Right lobe of liver (tissue), 6 donors: ENCODE measurements around the gene LHPP. TPM values are rescaled to one million over a fixed set of nuclear protein-coding genes. Genes with fewer than 3 reads are reported as not detected.

Source experiments
- ATAC-seq, 4 donors: fragments of 200-7000 bp; cut with Tn5 transposase; one replicate each; pipeline ENCODE4 v1.9.1; 2020; ENCODE audit warnings: mild to moderate bottlenecking in 4 of 4, moderate library complexity in 4 of 4
- DNase-seq, 3 donors: peaks; one replicate each; pipeline ENCODE4 v3.0.0-alpha.2; 2020
- H3K27ac ChIP-seq, 3 donors: fragments of 200-600 bp; one replicate each; pipeline ENCODE4 v1.8.0; 2022
- H3K27me3 ChIP-seq, 2 donors: fragments of 200-600 bp; one replicate each; pipeline ENCODE4 v1.8.0; 2022
- H3K36me3 ChIP-seq, 4 donors: fragments of 200-600 bp; sonication (generic) in 1 of 4; one replicate each; pipeline versions ENCODE4 v1.5.1 to v1.8.0; 2017 to 2022; ENCODE audit warnings: control low read depth in 1 of 4
- H3K4me1 ChIP-seq, 4 donors: fragments of 200-600 bp; sonication (generic) in 1 of 4; one replicate each; pipeline versions ENCODE4 v1.5.1 to v1.8.0; 2017 to 2022; ENCODE audit warnings: control low read depth in 1 of 4
- H3K4me3 ChIP-seq, 3 donors: fragments of 200-600 bp; one replicate each; pipeline ENCODE4 v1.8.0; 2022
- H3K9me3 ChIP-seq, 4 donors: fragments of 200-600 bp; sonication (generic) in 1 of 4; one replicate each; pipeline versions ENCODE4 v1.5.1 to v1.8.0; 2017 to 2022; ENCODE audit warnings: control low read depth in 1 of 4
- POLR2A ChIP-seq: fragments of 450-650 bp; IDR thresholded peaks from one replicate; pipeline ENCODE4 v1.6.1; 2017; ENCODE audit warnings: antibody characterized with exemption, mild to moderate bottlenecking
- WGBS: methylation state at CpG from one replicate; pipeline ENCODE4 v1.1.6; 2018; ENCODE audit warnings: low coverage, low lambda C conversion rate; ENCODE audit not compliant: insufficient coverage; ENCODE audit errors: missing lambda C conversion rate; 5-methylcytosine and 5-hydroxymethylcytosine counted together
- intact Hi-C, 2 donors: fragments of 100-400 bp; cut with DNase I; formaldehyde crosslinking; loops; one replicate each; pipeline versions ENCODE4 v1.11.2 to v1.14.1; 2022
- total RNA-seq, 6 experiments: library from RNA; depleted of rRNA in 2 of 6; stranded (reverse); fragments of >200 nt in 2 of 6; fragmentation: NEBNext Ultra II Directional in 3 of 6; extraction: Animal tissue kit (Norgen Biotek cat#: 25700) in 3 of 6; gene quantifications; one replicate each; pipeline versions ENCODE4 v1.1.0 to v1.2.4, GENCODE V29; 2016 to 2023
- TF ChIP-seq, protein P1 (sequence below), 4 donors: fragments of 200-600 bp in 3 of 4; fragments of 450-650 bp in 1 of 4; IDR thresholded peaks; one replicate each; pipeline versions ENCODE4 v1.5.1 to v1.8.0; 2016 to 2022; ENCODE audit warnings: antibody characterized with exemption in 4 of 4, mild to moderate bottlenecking in 2 of 4
- donor health status: DM: no; HTN: yes; CAD: no.
- donor health status: DM: no; HTN: no; CAD: no.
- donor health status: DM: no; HTN: no; CAD: no.
- donor health status: DM: no; HTN: yes; CAD: no.
- donor health status: DM: no; HTN: yes; CAD: no.

The LHPP gene
- total RNA-seq, 6 experiments from 2014 or later, result 19.3 to 56.3 (median 36.3) TPM

GRCh38 chr10:124551755-124552154 is 90.1 kb downstream of the LHPP start:
- no peaks in the 10 kb centered on the region for H3K36me3 ChIP-seq
- WGBS, result 90% methylated on average over 2 of the region's 11 CpGs
- H3K27me3 ChIP-seq, result no peaks in the 10 kb centered on the region
- peaks cover 0 to 19% (median 0%) of the 10 kb centered on the region in 4 donors for H3K4me1 ChIP-seq
- H3K4me3 ChIP-seq, result no peak overlapping the region
- intact Hi-C loops, result no loop called here
- no peaks in the 10 kb centered on the region for H3K9me3 ChIP-seq
- no peak overlapping the region for H3K27ac ChIP-seq
- no peak for ATAC-seq
- TF ChIP-seq, protein P1, sequence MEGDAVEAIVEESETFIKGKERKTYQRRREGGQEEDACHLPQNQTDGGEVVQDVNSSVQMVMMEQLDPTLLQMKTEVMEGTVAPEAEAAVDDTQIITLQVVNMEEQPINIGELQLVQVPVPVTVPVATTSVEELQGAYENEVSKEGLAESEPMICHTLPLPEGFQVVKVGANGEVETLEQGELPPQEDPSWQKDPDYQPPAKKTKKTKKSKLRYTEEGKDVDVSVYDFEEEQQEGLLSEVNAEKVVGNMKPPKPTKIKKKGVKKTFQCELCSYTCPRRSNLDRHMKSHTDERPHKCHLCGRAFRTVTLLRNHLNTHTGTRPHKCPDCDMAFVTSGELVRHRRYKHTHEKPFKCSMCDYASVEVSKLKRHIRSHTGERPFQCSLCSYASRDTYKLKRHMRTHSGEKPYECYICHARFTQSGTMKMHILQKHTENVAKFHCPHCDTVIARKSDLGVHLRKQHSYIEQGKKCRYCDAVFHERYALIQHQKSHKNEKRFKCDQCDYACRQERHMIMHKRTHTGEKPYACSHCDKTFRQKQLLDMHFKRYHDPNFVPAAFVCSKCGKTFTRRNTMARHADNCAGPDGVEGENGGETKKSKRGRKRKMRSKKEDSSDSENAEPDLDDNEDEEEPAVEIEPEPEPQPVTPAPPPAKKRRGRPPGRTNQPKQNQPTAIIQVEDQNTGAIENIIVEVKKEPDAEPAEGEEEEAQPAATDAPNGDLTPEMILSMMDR (IDR thresholded peaks at IDR 0.05), result no peak
- TF ChIP-seq POLR2A, result no peak
- no peak for DNase-seq

DNA sequence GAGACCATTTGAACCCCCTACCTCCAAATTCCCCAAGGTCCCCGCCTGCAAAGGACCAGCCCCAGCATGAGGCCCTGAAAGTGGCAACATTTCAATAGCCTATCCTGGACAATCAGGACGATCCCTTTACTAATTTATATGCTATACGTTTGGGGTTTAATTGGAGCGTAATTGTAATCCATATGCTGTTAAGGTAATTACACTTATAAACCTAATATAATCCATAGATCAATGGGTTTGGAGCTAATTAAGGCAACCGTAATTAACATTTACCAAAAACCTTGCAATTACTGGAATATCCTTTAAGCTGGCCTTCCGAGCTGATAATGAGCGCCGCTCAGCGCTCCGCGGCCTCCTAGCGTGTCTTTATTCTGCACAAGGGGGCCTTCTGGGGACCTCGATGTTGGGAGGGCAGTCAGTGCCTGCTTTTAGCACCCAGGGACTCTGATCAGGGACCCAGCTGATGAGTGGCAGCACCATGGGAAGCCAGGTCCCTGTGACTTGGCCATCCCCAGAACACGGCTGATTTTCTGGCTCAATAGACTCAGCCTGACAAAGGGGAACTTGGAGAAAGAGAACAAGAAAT is 91.2 kb downstream of the LHPP start:
- ATAC-seq (no peak), DNase-seq (no peak)
- no peak for TF ChIP-seq POLR2A
- TF ChIP-seq, protein P1 (IDR thresholded peaks at IDR 0.05), result no peak
- H3K4me1 ChIP-seq, result peaks cover 0 to 11% (median 0%) of the 10 kb centered on the region in 4 donors
- intact Hi-C loops, result no loop called here
- no peak overlapping the region for H3K27ac ChIP-seq
- WGBS, result 78% methylated on average over 7 of the region's 14 CpGs
- no peaks in the 10 kb centered on the region for H3K27me3 ChIP-seq
- no peaks in the 10 kb centered on the region for H3K9me3 ChIP-seq
- H3K4me3 ChIP-seq, result no peak overlapping the region
- no peaks in the 10 kb centered on the region for H3K36me3 ChIP-seq

DNA sequence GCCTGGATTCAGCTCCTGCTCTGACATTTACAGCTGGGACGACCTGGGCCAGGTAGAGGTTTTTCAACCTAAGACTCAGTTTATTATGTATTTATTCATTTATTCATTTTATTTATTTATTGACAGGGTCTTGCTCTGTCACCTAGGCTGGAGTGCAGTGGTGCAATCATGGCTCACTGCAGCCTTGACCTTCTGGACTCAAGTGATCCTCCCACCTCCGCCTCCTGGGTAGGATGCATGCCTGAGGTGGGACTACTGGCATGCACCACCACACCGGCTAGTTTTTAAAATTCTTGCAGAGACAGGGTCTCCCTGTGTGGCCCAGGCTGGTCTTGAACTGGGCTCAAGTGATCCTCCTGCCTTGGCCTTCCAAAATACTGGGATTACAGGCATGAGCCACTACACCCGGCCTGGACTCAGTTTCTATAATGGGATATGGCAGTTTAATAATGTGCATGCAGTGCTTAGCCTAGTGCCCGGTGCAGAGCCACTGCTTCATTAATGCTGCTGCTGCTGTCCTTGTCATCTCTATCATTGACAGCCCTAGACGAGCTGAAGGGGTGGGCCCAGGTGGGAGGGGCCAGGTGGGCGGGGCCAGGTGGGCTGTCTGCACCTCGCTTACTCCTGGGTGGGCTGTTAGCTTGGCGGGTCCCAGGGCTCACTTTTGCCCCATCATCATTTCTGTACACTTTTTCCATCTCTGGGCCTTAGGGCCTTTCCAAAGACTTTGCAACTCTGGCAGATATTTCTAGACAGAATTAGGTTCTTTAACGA is 92.6 kb downstream of the LHPP start:
- no peak for TF ChIP-seq POLR2A
- TF ChIP-seq, protein P1 (IDR thresholded peaks at IDR 0.05), result no peak
- no peak for ATAC-seq
- H3K9me3 ChIP-seq, result no peaks in the 10 kb centered on the region
- no peak overlapping the region for H3K27ac ChIP-seq
- no peak for DNase-seq
- no peak overlapping the region for H3K4me3 ChIP-seq
- intact Hi-C loops, result no loop called here
- H3K36me3 ChIP-seq, result no peaks in the 10 kb centered on the region
- whole genome bisulfite sequencing, result 74% methylated on average over 5 of the region's 10 CpGs
- H3K4me1 ChIP-seq, result peaks cover 0 to 7% (median 0%) of the 10 kb centered on the region in 4 donors
- H3K27me3 ChIP-seq, result no peaks in the 10 kb centered on the region

DNA sequence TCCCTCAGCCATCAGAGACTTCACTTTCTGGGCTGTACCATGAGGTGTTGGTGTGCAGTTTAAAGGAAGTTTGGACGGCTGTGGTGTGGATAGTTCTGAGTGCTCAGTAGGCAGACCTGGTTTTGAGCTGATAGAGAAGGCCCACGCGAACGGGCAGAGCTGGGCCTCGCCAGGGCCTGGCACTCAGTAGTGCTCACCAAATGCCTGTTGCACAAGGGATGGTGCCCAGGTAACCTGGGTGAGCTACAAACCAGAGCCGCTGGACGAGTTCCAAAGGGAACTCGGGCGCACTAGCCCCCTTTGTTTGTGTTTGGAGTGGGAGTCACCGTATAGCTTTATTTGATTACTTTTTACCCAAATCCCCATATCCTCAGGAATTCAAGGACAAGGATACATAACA is 95.5 kb downstream of the LHPP start:
- Histone ChIP-seq H3K36me3 (no peaks in the 10 kb centered on the region), H3K27ac (no peak overlapping the region), H3K4me1 (peaks cover 0 to 7% (median 0%) of the 10 kb centered on the region in 4 donors), H3K4me3 (no peak overlapping the region), H3K27me3 (no peaks in the 10 kb centered on the region), H3K9me3 (no peaks in the 10 kb centered on the region)
- intact Hi-C loops, result no loop called here
- ATAC-seq (no peak), DNase-seq (no peak)
- TF ChIP-seq, protein P1 (IDR thresholded peaks at IDR 0.05), result no peak
- TF ChIP-seq POLR2A, result no peak
- 83% methylated on average over 9 of the region's 10 CpGs for WGBS
